A549 (cell line): ENCODE measurements around the gene MED23. TPM values are rescaled to one million over a fixed set of nuclear protein-coding genes. Genes with fewer than 3 reads are reported as not detected.
"Not testable (repeated sequence)": the region's sequence is repeated elsewhere in the genome, so short reads cannot be mapped to it uniquely, and the experiment has no call there.

Experiments used
- ATAC-seq, 2 experiments: fragments of 200-7000 bp in 1 of 2; fragments of >200 bp in 1 of 2; cut with Nextera tagmentation in 1 of 2; cut with Tn5 transposase in 1 of 2; 3 replicates each; pipeline versions ENCODE4 v1.8.0 to v1.9.1; 2018 to 2020; ENCODE audit warnings: mild to moderate bottlenecking in 1 of 2, moderate library complexity in 1 of 2
- CTCF ChIA-PET: fragments of 300-600 bp; sonication (Branson Sonifier 250); formaldehyde crosslinking; extraction: SDS; loops from one replicate; lab custom pipeline; 2021; ENCODE audit warnings: antibody characterized with exemption, inconsistent platforms; lab: Yijun Ruan, JAX
- POLR2A ChIA-PET: fragments of 350-600 bp; formaldehyde crosslinking; extraction: SDS; loops from one replicate; lab custom pipeline; 2021; ENCODE audit warnings: antibody characterized with exemption, inconsistent platforms; lab: Yijun Ruan, JAX
- DNase-seq, 2 experiments: peaks; one replicate each; pipeline versions ENCODE4 v3.0.0 to v3.0.0-alpha.2; 2011 to 2016; ENCODE audit warnings: low read depth in 1 of 2, low spot score in 1 of 2
- FAIRE-seq: peaks from 2 replicates; lab custom pipeline; 2011; peaks lifted over from hg19 to GRCh38; lab: Jason Lieb, UNC
- H3K27ac ChIP-seq, 2 experiments: fragments of >200 bp; sonication (Bioruptor Twin); formaldehyde crosslinking; 3 replicates each; pipeline ENCODE4 v1.5.1; 2016 to 2017
- H3K4me1 ChIP-seq: fragments of >200 bp; sonication (Bioruptor Twin); formaldehyde crosslinking; 3 replicates; pipeline ENCODE4 v1.6.1; 2016
- H3K4me2 ChIP-seq: fragments of >200 bp; sonication (Bioruptor Twin); formaldehyde crosslinking; 3 replicates; pipeline ENCODE4 v1.6.1; 2016
- H3K4me3 ChIP-seq: fragments of >200 bp; sonication (Bioruptor Twin); formaldehyde crosslinking; 3 replicates; pipeline ENCODE4 v1.5.1; 2016
- H3K9me3 ChIP-seq: fragments of >200 bp; sonication (Bioruptor Twin); formaldehyde crosslinking; 3 replicates; pipeline ENCODE4 v1.6.1; 2016
- ATOH8 ChIP-seq: fragments of 250-450 bp; sonication (Bioruptor Pico); IDR thresholded peaks from 2 replicates; pipeline ENCODE4 v1.5.0; 2020; ENCODE audit warnings: low read depth, mild to moderate bottlenecking, moderate library complexity
- BHLHE40 ChIP-seq: IDR thresholded peaks from 2 replicates; pipeline ENCODE4 v1.6.1; 2012; ENCODE audit warnings: low read depth, low read length, inconsistent platforms
- CBX8 ChIP-seq: fragments of 200-600 bp; sonication (generic); IDR thresholded peaks from 2 replicates; pipeline ENCODE4 v1.6.1; 2016
- E2F6 ChIP-seq: IDR thresholded peaks from 2 replicates; pipeline ENCODE4 v1.6.1; 2012; ENCODE audit warnings: low read depth, borderline replicate concordance
- ESRRA ChIP-seq: fragments of 150-350 bp; IDR thresholded peaks from 2 replicates; pipeline ENCODE4 v1.6.1; 2014; ENCODE audit warnings: mild to moderate bottlenecking, low read length, borderline replicate concordance
- GATA3 ChIP-seq: IDR thresholded peaks from 2 replicates; pipeline ENCODE4 v1.6.1; 2012; ENCODE audit warnings: borderline replicate concordance
- HEYL ChIP-seq: fragments of 250-450 bp; sonication (Bioruptor Pico); IDR thresholded peaks from 2 replicates; pipeline ENCODE4 v1.8.0; 2021; ENCODE audit warnings: mild to moderate bottlenecking, moderate library complexity
- JUN ChIP-seq, 2 experiments: fragments of >200 bp; sonication (Bioruptor Twin); formaldehyde crosslinking; IDR thresholded peaks; 2 replicates in 1 of 2; 3 replicates in 1 of 2; pipeline ENCODE4 v1.6.1; 2016 to 2017
- KDM1A ChIP-seq: fragments of 200-600 bp; sonication (generic); IDR thresholded peaks from 2 replicates; pipeline ENCODE4 v1.6.1; 2016; ENCODE audit warnings: low read depth, mild to moderate bottlenecking
- KDM5A ChIP-seq: fragments of 200-600 bp; sonication (generic); IDR thresholded peaks from 2 replicates; pipeline ENCODE4 v1.6.1; 2016; ENCODE audit warnings: antibody characterized with exemption, mild to moderate bottlenecking
- MAFK ChIP-seq: fragments of 450-650 bp; IDR thresholded peaks from 2 replicates; pipeline ENCODE4 v1.6.1; 2014; ENCODE audit not compliant: partially characterized antibody
- MAX ChIP-seq: IDR thresholded peaks from 2 replicates; pipeline ENCODE4 v1.6.1; 2012
- MAZ ChIP-seq: fragments of 150-350 bp; IDR thresholded peaks from 2 replicates; pipeline ENCODE4 v1.6.1; 2014; ENCODE audit warnings: antibody characterized with exemption, low read depth, low read length, borderline replicate concordance
- NPAS2 ChIP-seq: fragments of 250-450 bp; sonication (Bioruptor Pico); IDR thresholded peaks from 2 replicates; pipeline ENCODE4 v1.8.0; 2022; ENCODE audit warnings: mild to moderate bottlenecking, moderate library complexity, borderline replicate concordance
- RARB ChIP-seq: fragments of 250-450 bp; sonication (Bioruptor Pico); IDR thresholded peaks from 2 replicates; pipeline ENCODE4 v1.8.0; 2021; ENCODE audit warnings: mild to moderate bottlenecking, moderate library complexity
- RNF2 ChIP-seq: fragments of 200-600 bp; sonication (generic); IDR thresholded peaks from 2 replicates; pipeline ENCODE4 v1.6.1; 2016; ENCODE audit warnings: low read depth, mild to moderate bottlenecking, antibody characterized with exemption, moderate library complexity, borderline replicate concordance
- SMC3 ChIP-seq: fragments of >200 bp; sonication (Bioruptor Twin); formaldehyde crosslinking; IDR thresholded peaks from 3 replicates; pipeline ENCODE4 v1.6.1; 2018; ENCODE audit warnings: inconsistent platforms
- SREBF2 ChIP-seq: fragments of 450-650 bp; IDR thresholded peaks from 2 replicates; pipeline ENCODE4 v1.6.1; 2014; ENCODE audit warnings: mild to moderate bottlenecking, moderate library complexity
- USF2 ChIP-seq: fragments of 450-650 bp; IDR thresholded peaks from 2 replicates; pipeline ENCODE4 v1.6.1; 2014; ENCODE audit warnings: antibody characterized with exemption
- ZNF302 ChIP-seq: fragments of 250-450 bp; sonication (Bioruptor Pico); IDR thresholded peaks from 2 replicates; pipeline ENCODE4 v1.9.0; 2021; ENCODE audit warnings: inconsistent platforms, mild to moderate bottlenecking, moderate library complexity
- WGBS: methylation state at CpG from one replicate; pipeline ENCODE4 v1.1.6; 2017; ENCODE audit errors: missing lambda C conversion rate; 5-methylcytosine and 5-hydroxymethylcytosine counted together
- polyA plus RNA-seq, 4 experiments: library from polyadenylated mRNA; depleted of rRNA in 3 of 4; stranded (reverse); fragments of >200 nt; fragmentation: RNase III in 1 of 4; extraction: RNeasy Plus Mini Kit Qiagen cat#74134 plus additional on column Dnase treatment in 1 of 4; gene quantifications; 2 replicates in 3 of 4; 3 replicates in 1 of 4; pipeline ENCODE4 v1.2.3, GENCODE V29; 2011 to 2017

Gene MED23
- polyA plus RNA-seq, 2 of the 4 experiments (the other 2 are of a cell fraction) = 7.6 to 23.1 TPM

GRCh38 chr6:131545317-131545716 lies 82.7 kb downstream of the MED23 start:
- ChIA-PET POLR2A (no interaction called here), CTCF (no interaction called here)
- DNase-seq (no peak), ATAC-seq (no peak), FAIRE-seq (no peak)
- H3K4me2 ChIP-seq = no peak overlapping the region
- TF ChIP-seq ATOH8 = no peak
- no peak for TF ChIP-seq MAFK
- no peak for TF ChIP-seq USF2
- TF ChIP-seq HEYL (CRISPR knock-in tag) = no peak
- no peak for TF ChIP-seq SMC3
- TF ChIP-seq E2F6 = no peak
- no peak for TF ChIP-seq ESRRA
- no peak for TF ChIP-seq RNF2
- no peak for TF ChIP-seq KDM5A
- no peak for TF ChIP-seq ZNF302
- no peak for TF ChIP-seq CBX8
- no peak for TF ChIP-seq MAX
- WGBS = 38% methylated on average over 2 of the region's 2 CpGs
- H3K27ac ChIP-seq = no peak overlapping the region
- no peaks in the 10 kb centered on the region for H3K4me1 ChIP-seq
- H3K4me3 ChIP-seq = no peak overlapping the region
- H3K9me3 ChIP-seq = no peaks in the 10 kb centered on the region

- POLR2A ChIA-PET, FAIRE-seq, DNase-seq, H3K27ac ChIP-seq, H3K4me3 ChIP-seq, ATAC-seq, H3K4me1 ChIP-seq, H3K9me3 ChIP-seq, H3K4me2 ChIP-seq: not testable (repeated sequence)
- WGBS = no CpG with 5 or more reads among the region's 4 CpGs
- CTCF ChIA-PET = interaction anchor here (1.1 to 2.8 kb wide), 3 partner anchors 19 to 667 kb away, joined by 3 to 5 read pairs (median 4); no protein-coding TSS in a partner anchor
These were observed 89.4 kb downstream of the MED23 start for GRCh38 chr6:131538615-131539014.

- ATAC-seq (no peak), DNase-seq (no peak), FAIRE-seq (no peak)
- H3K4me1 ChIP-seq = no peaks in the 10 kb centered on the region
- H3K9me3 ChIP-seq = no peaks in the 10 kb centered on the region
- 45% methylated on average over 3 of the region's 3 CpGs for WGBS
- H3K27ac ChIP-seq = no peak overlapping the region
- ChIA-PET CTCF (interaction anchor here (1.1 to 5.1 kb wide), 3 partner anchors 13 to 641 kb away, joined by 3 to 26 read pairs (median 7); no protein-coding TSS in a partner anchor), POLR2A (no interaction called here)
- no peak overlapping the region for H3K4me2 ChIP-seq
- H3K4me3 ChIP-seq = no peak overlapping the region
- no peak for TF ChIP-seq RARB (CRISPR knock-in tag)
- TF ChIP-seq NPAS2 (CRISPR knock-in tag) = no peak
- no peak for TF ChIP-seq ATOH8
- no peak for TF ChIP-seq KDM1A
- TF ChIP-seq USF2 = no peak
- no peak for TF ChIP-seq E2F6
- no peak for TF ChIP-seq GATA3
- no peak for TF ChIP-seq JUN (IDR thresholded peaks at IDR 0.05)
- TF ChIP-seq BHLHE40 = no peak
- no peak for TF ChIP-seq SREBF2
- TF ChIP-seq MAZ = no peak
These were observed 95.4 kb downstream of the MED23 start for GRCh38 chr6:131532580-131533039.

- CTCF ChIA-PET = interaction anchor here (0.6 to 5.1 kb wide), 2 partner anchors 12 to 59 kb away, joined by 3 to 26 read pairs; no protein-coding TSS in a partner anchor
- H3K4me2 ChIP-seq, DNase-seq, H3K4me1 ChIP-seq, H3K4me3 ChIP-seq, FAIRE-seq, H3K27ac ChIP-seq, POLR2A ChIA-PET, H3K9me3 ChIP-seq, ATAC-seq: not testable (repeated sequence)
- 63% methylated on average over 10 of the region's 12 CpGs for WGBS
These were observed 96.4 kb downstream of the MED23 start for GRCh38 chr6:131531681-131532080.

GRCh38 chr6:131530936-131531335 lies 97.1 kb downstream of the MED23 start:
- H3K27ac ChIP-seq, FAIRE-seq, DNase-seq, H3K4me3 ChIP-seq, POLR2A ChIA-PET, H3K4me2 ChIP-seq, H3K4me1 ChIP-seq, H3K9me3 ChIP-seq, ATAC-seq: not testable (repeated sequence)
- CTCF ChIA-PET = interaction anchor here (1.0 to 5.1 kb wide), 2 partner anchors 11 to 646 kb away, joined by 4 to 26 read pairs; no protein-coding TSS in a partner anchor
- WGBS = 60% methylated on average over 5 of the region's 5 CpGs
